ENCODE data around the gene FNDC1. TPM values are rescaled to one million over a fixed set of nuclear protein-coding genes. Genes with fewer than 3 reads are reported as not detected.

The FNDC1 gene
- total and polyA plus RNA-seq, 10 of the 15 experiments (the other 5 are each of a cell fraction or from before 2014, with no cell fraction given): not detected

GRCh38 chr6:159257846-159258245 lies 88.6 kb downstream of the FNDC1 start (continued):
- TF ChIP-seq E4F1 (IDR thresholded peaks at IDR 0.05; ENCODE audit: borderline replicate concordance, partially characterized antibody): no peak
- TF ChIP-seq TARDBP (IDR thresholded peaks at IDR 0.05; ENCODE audit: borderline replicate concordance): no peak
- TF ChIP-seq ZBED1 (IDR thresholded peaks at IDR 0.05; ENCODE audit: borderline replicate concordance): no peak
- no peak for TF ChIP-seq ZNF592 (IDR thresholded peaks at IDR 0.05)
- TF ChIP-seq USF1 (IDR thresholded peaks at IDR 0.05; ENCODE audit: borderline replicate concordance, extremely low read length, insufficient read depth, low read depth, low read length): no peak
